Cardiac fibroblast (primary cell): ENCODE measurements around the gene HLA-DMB.

Source experiments
- DNase-seq, 2 donors: peaks; one replicate each; pipeline versions ENCODE4 v3.0.0 to v3.0.0-alpha.2; 2010; ENCODE audit warnings: low read depth in 2 of 2
- H3K4me3 ChIP-seq, 2 donors: replicated peaks in 1 of 2; 1 replicate in 1 of 2; 2 replicates in 1 of 2; pipeline ENCODE4 v1.5.1; 2011; ENCODE audit warnings: low read depth in 2 of 2, low read length in 2 of 2, mild to moderate bottlenecking in 2 of 2, moderate library complexity in 1 of 2
- TF ChIP-seq, protein P1 (sequence below): IDR thresholded peaks from one replicate; pipeline ENCODE4 v1.5.1; 2011; ENCODE audit warnings: low read depth, mild to moderate bottlenecking, low read length, inconsistent platforms

HLA-DMB gene

DNA sequence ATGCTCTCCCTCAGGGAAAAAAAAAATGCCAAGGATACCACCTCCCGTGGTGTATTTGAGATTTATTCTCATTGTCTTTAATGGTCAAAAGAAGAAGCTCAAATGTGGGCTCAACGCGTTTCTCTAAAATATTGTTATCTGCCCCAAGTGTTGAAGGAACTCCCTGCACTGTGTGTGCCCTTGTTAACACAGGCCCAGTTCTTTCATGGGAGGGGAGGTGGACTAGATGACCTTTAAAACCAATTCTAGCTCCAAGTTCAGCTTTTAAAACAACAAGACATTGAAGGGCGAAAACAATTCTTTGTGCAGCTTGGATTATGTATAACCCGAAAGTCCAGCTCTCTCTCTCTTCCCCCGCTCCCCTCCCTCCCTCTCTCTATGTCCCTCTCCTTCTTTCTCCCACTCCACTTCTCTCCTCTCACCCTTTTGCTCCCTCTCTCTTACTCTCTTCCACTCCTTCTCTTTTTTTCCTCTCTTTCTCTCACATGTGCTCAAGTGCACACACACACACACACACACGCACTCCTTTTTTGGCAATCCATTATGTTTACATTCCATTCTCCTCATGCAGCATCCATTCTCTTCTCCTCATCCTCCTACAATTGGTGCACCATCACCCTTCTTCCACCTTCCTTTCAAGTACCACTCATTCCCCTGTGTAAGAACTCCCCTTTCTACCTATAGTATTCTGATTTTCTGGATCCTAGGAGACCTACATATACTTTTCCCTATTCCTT lies 8.5 kb downstream of the HLA-DMB start:
- peak; percentile 37 to 60 for DNase-seq
- TF ChIP-seq, protein P1, sequence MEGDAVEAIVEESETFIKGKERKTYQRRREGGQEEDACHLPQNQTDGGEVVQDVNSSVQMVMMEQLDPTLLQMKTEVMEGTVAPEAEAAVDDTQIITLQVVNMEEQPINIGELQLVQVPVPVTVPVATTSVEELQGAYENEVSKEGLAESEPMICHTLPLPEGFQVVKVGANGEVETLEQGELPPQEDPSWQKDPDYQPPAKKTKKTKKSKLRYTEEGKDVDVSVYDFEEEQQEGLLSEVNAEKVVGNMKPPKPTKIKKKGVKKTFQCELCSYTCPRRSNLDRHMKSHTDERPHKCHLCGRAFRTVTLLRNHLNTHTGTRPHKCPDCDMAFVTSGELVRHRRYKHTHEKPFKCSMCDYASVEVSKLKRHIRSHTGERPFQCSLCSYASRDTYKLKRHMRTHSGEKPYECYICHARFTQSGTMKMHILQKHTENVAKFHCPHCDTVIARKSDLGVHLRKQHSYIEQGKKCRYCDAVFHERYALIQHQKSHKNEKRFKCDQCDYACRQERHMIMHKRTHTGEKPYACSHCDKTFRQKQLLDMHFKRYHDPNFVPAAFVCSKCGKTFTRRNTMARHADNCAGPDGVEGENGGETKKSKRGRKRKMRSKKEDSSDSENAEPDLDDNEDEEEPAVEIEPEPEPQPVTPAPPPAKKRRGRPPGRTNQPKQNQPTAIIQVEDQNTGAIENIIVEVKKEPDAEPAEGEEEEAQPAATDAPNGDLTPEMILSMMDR: no peak
- H3K4me3 ChIP-seq: no peak overlapping the region

DNA sequence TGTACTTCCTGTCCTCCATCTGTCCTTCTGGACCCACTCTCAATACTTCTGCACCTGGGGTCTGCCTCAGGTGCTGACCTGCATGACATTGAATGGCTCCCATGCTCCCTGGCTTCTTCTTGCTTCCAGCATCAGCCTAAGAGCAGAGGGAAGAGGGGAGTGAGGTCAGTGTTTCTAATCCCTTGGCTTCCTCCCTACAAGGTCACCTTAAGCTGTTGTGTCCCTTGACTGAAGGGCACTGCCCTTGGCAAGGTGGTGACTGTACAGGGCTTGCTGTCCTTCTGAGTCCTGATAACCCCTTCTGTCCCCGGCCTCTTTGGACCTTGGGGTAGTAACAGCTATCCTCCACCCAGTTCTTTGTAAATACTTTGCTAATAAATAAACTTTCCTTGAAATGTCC lies 9.6 kb downstream of the HLA-DMB start:
- no peak for DNase-seq
- no peak overlapping the region for H3K4me3 ChIP-seq
- TF ChIP-seq, protein P1: no peak

DNA sequence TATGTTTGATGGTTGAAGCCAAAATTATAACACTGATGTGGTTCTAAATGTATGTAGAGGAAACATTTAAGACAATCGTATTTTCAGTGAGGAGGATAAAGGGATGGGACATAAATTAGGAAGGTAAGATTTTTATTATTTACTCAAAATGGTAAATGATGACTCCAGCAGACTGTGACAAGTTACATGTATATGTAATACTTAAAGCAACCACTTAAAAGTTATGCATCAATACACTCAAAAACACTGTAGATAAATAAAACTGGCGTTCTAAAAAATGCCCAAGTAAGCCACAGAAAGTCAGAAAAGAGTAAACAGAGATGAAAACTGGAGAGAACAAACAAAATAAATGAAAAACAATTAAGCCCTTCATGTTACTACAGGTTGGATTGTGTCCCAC lies 18.7 kb downstream of the HLA-DMB start:
- TF ChIP-seq, protein P1: no peak
- no peak for DNase-seq
- no peak overlapping the region for H3K4me3 ChIP-seq

DNA sequence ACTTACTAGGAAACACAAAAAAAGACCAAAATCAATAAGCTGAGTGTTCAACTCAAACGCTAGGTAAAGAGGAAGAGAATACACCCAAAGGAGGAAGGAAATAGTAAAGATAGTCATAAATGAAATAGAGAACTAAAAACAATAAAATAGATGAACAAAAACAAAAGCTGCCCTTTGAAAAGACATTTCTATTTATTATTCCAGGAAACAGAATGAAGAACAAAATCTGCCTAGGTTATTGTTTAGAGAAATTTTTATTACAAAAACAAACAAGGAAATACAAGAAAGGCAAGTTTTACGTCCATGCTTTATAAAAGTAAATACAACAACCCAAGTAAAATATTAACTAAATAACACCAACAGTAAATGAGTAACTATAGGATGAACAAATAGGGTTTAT lies 20.1 kb downstream of the HLA-DMB start:
- TF ChIP-seq, protein P1: no peak
- DNase-seq: no peak
- H3K4me3 ChIP-seq: no peak overlapping the region

DNA sequence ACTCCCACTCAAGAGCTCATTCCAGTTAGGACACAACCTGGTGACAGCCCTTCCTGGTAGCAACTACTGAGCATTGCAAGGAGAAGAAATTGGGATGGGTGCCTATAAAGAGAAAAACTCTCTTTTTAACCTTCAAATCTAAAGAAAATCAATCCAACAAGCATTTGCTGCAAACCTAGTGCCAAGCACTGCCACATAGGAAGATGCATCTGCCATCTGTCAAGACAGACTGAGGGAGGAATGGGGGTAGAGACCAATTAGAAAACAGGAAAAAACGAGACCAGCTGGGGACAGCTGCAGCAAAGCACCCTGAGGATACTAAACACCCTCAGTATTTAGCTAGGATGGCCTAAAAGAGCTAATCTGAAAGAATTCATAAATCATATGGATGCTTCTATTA lies 27.9 kb downstream of the HLA-DMB start:
- H3K4me3 ChIP-seq: no peak overlapping the region
- no peak for DNase-seq
- TF ChIP-seq, protein P1: no peak

DNA sequence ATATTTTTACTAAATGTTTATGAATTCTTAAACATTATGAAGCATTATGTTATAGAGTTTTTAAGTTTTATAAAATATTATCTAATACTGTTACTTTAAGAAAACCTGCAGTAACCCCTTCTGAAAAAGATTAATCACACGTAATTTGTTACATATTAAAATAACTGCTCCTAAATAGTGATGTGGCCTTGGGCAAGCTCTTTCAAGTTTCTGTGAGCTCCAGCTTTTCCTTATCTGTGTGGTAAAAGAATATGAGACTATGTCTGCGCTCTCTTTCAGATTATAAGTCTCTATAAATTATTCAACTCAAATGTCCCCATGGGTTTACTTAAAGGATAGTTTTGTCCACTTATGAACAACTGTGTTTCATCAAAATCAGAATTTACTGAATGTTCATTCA lies 31.9 kb downstream of the HLA-DMB start:
- no peak overlapping the region for H3K4me3 ChIP-seq
- no peak for DNase-seq
- TF ChIP-seq, protein P1: no peak

DNA sequence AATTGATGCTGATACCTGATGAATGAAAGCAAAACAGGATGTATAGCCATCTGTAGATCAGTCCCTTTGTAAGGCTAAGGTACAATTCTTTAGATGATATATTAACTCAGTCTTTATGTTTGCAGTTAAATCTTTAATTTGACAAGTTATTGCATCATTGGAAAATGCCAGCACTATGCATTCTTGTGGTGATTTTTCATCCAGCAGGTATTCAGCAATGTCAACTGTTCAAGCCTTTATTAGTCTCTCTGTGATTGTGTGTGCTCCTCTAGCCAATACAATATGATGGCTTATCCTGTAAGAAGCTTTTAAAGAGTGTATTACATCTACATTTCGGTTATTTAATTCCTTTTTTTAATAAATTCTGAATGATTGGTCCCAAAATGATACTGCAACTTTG lies 34.3 kb downstream of the HLA-DMB start:
- DNase-seq: peak; percentile 14 to 63
- no peak overlapping the region for H3K4me3 ChIP-seq
- TF ChIP-seq, protein P1: no peak
